Measurements from ENCODE around the gene LRCH4. TPM values are rescaled to one million over a fixed set of nuclear protein-coding genes. Genes with fewer than 3 reads are reported as not detected.

Gene LRCH4
- total and polyA plus RNA-seq, 9 donors, result 8.9 to 35.5 (median 25.2) TPM

DNA sequence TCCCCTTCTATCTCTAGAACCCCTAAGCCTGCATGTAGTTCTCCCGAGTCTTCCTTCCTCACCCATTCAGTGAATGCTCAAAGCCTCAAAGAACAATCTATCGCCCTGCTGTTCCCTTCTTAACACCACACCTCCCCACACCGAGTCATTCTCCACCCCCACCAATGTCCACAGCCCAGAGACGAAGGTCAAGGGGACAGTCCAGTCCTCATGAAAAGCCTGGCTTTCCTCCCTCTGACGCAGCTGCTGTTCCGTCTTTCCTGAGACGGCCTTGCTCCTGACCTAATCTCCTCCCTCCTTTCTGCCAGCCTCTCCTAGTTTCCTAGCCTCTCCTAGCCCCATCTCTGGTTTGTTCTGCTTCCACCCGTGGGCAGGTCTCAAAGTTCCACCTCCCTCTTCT is 35.6 kb upstream of the LRCH4 start:
- 60% methylated on average over 8 of the region's 8 CpGs for WGBS (ENCODE audit: insufficient coverage)
- Histone ChIP-seq H3K9me3 (replicated peaks; ENCODE audit: control insufficient read depth, low read depth, low read length) (no peaks in the 10 kb centered on the region), H3K36me3 (ENCODE audit: control insufficient read depth, insufficient read depth, low read length) (peaks cover 11% of the 10 kb centered on the region), H3K4me3 (ENCODE audit: low read length) (no peak overlapping the region), H3K27ac (ENCODE audit: low read length) (no peak overlapping the region), H3K4me1 (ENCODE audit: control insufficient read depth, insufficient read depth, low read length) (peaks cover 6% of the 10 kb centered on the region), H3K27me3 (ENCODE audit: control insufficient read depth, insufficient read depth, low read length) (no peaks in the 10 kb centered on the region)
- DNase-seq, result no peak

DNA sequence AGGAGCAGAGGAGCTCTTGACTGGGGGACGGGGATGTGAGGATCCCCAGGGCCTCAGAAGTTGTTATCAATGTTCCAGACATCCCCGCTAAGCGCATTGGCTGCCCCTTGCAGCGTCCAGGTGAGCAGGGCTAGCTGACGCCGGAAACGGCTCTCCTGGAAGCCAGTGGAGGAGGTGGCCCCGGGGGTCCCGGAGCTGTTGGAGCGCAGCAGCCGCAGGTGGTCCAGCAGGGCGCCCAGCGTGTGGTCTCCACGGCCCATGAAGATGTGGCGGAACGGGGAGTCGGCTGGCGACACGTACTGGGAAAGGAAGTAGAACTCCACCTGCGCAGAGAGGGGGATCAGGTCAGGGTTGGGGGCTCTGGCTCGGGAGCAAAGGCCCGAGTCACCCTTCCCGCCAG is 34.9 kb upstream of the LRCH4 start:
- 90% methylated on average over 13 of the region's 23 CpGs for WGBS (ENCODE audit: insufficient coverage)
- H3K27ac ChIP-seq (ENCODE audit: low read length), result no peak overlapping the region
- H3K4me1 ChIP-seq (ENCODE audit: control insufficient read depth, insufficient read depth, low read length), result no peaks in the 10 kb centered on the region
- H3K4me3 ChIP-seq (ENCODE audit: low read length), result no peak overlapping the region
- no peaks in the 10 kb centered on the region for H3K9me3 ChIP-seq (replicated peaks; ENCODE audit: control insufficient read depth, low read depth, low read length)
- H3K27me3 ChIP-seq (ENCODE audit: control insufficient read depth, insufficient read depth, low read length), result no peaks in the 10 kb centered on the region
- DNase-seq, result no peak
- H3K36me3 ChIP-seq (ENCODE audit: control insufficient read depth, insufficient read depth, low read length), result peaks cover 11% of the 10 kb centered on the region

DNA sequence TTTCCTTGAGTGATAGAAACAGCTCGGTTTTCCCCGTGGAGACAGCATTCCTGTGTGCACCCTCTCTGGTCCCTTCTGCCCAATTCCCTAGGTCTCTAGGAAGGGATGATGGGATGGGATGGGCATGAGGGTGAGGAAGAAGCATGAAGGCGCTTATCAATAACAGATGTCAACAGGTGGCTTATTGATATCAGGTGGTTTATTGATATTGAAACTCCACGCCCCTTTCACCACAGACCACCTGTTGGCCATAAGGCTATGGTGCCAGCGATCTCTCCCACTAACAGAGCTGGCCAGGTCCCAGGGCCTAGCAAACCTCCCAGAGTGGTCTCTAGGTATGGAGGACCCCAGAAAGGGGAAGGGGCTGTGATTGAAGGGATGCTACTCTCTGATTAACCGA is 34.3 kb upstream of the LRCH4 start:
- no peak overlapping the region for H3K27ac ChIP-seq (ENCODE audit: low read length)
- H3K27me3 ChIP-seq (ENCODE audit: control insufficient read depth, insufficient read depth, low read length), result no peaks in the 10 kb centered on the region
- H3K4me1 ChIP-seq (ENCODE audit: control insufficient read depth, insufficient read depth, low read length), result no peaks in the 10 kb centered on the region
- H3K4me3 ChIP-seq (ENCODE audit: low read length), result no peak overlapping the region
- no peaks in the 10 kb centered on the region for H3K9me3 ChIP-seq (replicated peaks; ENCODE audit: control insufficient read depth, low read depth, low read length)
- peaks cover 15% of the 10 kb centered on the region for H3K36me3 ChIP-seq (ENCODE audit: control insufficient read depth, insufficient read depth, low read length)
- 93% methylated on average over 3 of the region's 6 CpGs for WGBS (ENCODE audit: insufficient coverage)
- DNase-seq, result no peak

DNA sequence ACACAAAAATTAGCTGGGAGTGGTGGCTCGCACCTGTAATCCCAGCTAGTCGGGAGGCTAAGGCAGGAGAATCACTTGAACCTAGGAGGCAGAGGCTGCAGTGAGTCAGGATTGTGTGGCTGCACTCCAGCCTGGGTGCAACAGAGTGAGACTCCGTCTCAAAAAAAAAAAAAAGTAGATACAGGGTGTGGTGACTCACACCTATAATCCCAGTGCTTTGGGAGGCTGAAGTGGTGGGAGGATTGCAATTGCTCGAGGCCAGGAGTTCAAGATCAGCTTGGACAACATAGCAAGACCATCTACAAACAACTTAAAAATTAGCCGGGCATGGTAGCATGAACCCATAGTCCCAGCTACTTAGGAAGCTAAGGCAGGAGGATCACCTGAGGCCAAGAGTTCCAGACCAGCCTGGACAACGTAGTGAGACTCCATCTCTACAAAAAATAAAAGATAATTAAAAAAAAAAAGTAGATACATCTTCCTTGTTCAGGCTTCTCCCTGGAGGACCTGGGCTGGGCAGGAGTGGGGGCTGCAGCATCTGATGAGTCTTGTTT is 28.5 kb upstream of the LRCH4 start:
- H3K27ac ChIP-seq (ENCODE audit: low read length), result no peak overlapping the region
- no peaks in the 10 kb centered on the region for H3K27me3 ChIP-seq (ENCODE audit: control insufficient read depth, insufficient read depth, low read length)
- WGBS (ENCODE audit: insufficient coverage), result 100% methylated on average over 1 of the region's 6 CpGs
- H3K4me3 ChIP-seq (ENCODE audit: low read length), result no peak overlapping the region
- peaks cover 9% of the 10 kb centered on the region for H3K36me3 ChIP-seq (ENCODE audit: control insufficient read depth, insufficient read depth, low read length)
- peaks cover 10% of the 10 kb centered on the region for H3K4me1 ChIP-seq (ENCODE audit: control insufficient read depth, insufficient read depth, low read length)
- no peak for DNase-seq
- H3K9me3 ChIP-seq (replicated peaks; ENCODE audit: control insufficient read depth, low read depth, low read length), result no peaks in the 10 kb centered on the region

DNA sequence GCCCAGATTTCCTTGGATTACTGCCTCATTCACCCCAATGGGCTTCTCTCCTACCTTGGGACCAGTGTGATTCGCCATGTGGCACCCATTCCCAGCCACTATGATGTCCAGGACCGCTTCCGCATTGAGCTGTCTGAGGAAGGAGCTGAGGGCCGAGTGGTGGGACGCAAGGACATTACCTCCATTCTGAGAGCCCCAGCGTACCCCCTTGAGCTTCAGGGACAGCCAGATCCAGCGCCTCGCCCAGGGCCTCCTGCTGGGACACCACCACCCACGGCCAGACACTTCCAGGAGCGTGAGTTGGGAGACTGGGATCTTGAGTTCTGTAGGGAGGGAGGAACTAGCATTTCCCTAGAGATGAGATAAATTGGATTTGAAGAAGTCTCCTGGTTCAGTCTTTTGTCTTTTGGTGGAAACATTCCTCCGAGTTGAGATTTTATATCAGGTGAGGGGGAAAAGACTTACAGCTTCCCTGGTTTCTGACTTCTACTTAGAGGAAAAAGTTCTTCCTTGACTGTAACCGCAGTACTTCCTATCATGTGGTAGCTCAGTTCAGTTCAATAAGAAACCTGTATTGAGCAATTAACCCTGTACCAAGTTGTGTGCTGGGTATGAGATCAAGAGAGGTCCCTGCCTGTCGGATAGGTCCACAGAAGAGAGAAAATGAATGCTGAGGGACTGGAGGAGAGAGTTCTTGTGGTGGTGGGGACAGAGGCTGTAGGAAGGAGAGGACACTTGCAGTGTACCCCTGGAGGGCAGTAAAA is 27.7 kb upstream of the LRCH4 start:
- no peak for DNase-seq
- 97% methylated on average over 5 of the region's 13 CpGs for WGBS (ENCODE audit: insufficient coverage)
- Histone ChIP-seq H3K27me3 (ENCODE audit: control insufficient read depth, insufficient read depth, low read length) (no peaks in the 10 kb centered on the region), H3K27ac (ENCODE audit: low read length) (no peak overlapping the region), H3K4me3 (ENCODE audit: low read length) (no peak overlapping the region), H3K9me3 (replicated peaks; ENCODE audit: control insufficient read depth, low read depth, low read length) (no peaks in the 10 kb centered on the region), H3K4me1 (ENCODE audit: control insufficient read depth, insufficient read depth, low read length) (peaks cover 10% of the 10 kb centered on the region), H3K36me3 (ENCODE audit: control insufficient read depth, insufficient read depth, low read length) (peaks cover 9% of the 10 kb centered on the region)

DNA sequence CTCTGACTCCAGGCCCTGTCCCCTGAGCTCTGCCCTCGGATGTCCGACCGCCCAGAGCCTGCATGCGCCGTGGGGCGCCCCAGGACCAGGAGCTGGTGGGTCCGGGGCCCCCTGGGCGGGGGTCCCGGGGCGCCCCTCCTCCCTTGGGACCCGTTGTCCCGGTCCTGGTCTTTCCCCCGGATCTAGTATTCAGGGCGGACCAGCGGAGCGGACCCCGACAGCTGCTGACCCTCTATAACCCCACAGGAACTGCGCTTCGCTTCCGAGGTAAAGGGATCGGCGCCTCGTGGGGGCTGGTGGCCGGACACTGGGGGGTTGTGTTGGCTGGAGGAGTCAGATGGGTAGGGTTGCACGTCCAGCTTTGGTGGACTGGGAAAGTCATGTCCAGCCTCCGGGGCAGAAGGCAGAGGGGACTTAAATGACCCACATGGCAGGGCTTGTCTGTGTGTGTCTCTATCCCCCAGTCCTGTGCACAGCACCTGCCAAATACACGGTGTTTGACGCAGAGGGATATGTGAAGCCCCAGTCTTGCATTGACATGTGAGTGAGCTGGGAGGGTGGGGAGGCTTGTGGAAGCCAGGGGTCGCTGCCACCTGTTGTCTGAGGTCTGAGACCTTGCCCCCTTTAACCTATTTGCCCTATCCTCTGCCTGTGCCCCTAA is 26.9 kb upstream of the LRCH4 start:
- 1% methylated on average over 15 of the region's 29 CpGs for WGBS (ENCODE audit: insufficient coverage)
- H3K36me3 ChIP-seq (ENCODE audit: control insufficient read depth, insufficient read depth, low read length), result peaks cover 9% of the 10 kb centered on the region
- DNase-seq, result peak; percentile 51
- no peaks in the 10 kb centered on the region for H3K27me3 ChIP-seq (ENCODE audit: control insufficient read depth, insufficient read depth, low read length)
- peak overlapping the region; percentile 52 for H3K27ac ChIP-seq (ENCODE audit: low read length)
- H3K9me3 ChIP-seq (replicated peaks; ENCODE audit: control insufficient read depth, low read depth, low read length), result no peaks in the 10 kb centered on the region
- peaks cover 10% of the 10 kb centered on the region for H3K4me1 ChIP-seq (ENCODE audit: control insufficient read depth, insufficient read depth, low read length)
- H3K4me3 ChIP-seq (ENCODE audit: low read length), result peak overlapping the region; percentile 88

DNA sequence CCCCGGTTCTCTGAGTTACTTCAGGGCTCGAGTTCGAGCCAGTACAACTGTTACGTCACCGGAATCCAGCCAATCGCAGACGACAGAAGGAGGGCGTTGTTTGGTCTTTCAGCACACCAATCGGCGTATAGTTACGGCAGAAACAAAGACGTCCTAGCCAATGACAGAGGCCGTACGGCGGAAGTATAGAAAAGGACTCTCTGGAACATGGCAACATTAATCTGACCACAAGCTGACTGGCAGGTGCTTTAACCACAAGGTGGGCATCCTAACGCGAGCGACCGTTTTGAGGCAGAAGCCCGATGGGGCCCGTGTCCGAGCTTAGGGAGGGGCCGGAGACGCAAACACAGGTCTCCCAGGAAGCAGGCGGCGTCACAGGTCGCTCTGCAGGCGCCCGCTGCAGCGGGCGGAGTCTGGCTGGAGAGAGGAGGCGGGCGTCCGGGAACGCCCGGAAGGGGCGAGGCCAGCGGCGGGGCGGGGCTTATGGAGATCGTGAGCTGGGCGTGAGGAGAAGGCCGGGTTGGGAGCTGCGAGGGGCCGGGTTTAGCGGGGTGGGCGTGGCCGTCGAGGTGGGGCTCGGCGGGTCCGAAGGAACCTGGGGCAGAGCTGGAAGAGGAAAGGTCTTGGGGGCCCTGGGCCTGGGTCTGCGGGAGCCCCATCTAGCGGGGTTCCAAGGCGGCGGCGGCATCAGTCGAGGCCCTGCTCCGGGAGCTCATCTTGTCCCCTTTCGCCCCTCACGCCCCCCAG is 26.2 kb upstream of the LRCH4 start, which contains the start of gene MOSPD3:
MOSPD3 (plus strand) TSS at position 558 of the 747 bp plus-strand sequence. CDS start 252 bp downstream, outside the sequence.
- H3K27me3 ChIP-seq (ENCODE audit: control insufficient read depth, insufficient read depth, low read length), result no peaks in the 10 kb centered on the region
- peak; percentile 100 for DNase-seq
- H3K36me3 ChIP-seq (ENCODE audit: control insufficient read depth, insufficient read depth, low read length), result peaks cover 12% of the 10 kb centered on the region
- peak within 1 kb of the TSS; percentile 94 for H3K27ac ChIP-seq (ENCODE audit: low read length)
- H3K4me1 ChIP-seq (ENCODE audit: control insufficient read depth, insufficient read depth, low read length), result peaks cover 10% of the 10 kb centered on the region
- H3K4me3 ChIP-seq (ENCODE audit: low read length), result peak within 1 kb of the TSS; percentile 88
- under 1% methylated on average over 61 of the region's 61 CpGs for WGBS (ENCODE audit: insufficient coverage)
- H3K9me3 ChIP-seq (replicated peaks; ENCODE audit: control insufficient read depth, low read depth, low read length), result no peaks in the 10 kb centered on the region

DNA sequence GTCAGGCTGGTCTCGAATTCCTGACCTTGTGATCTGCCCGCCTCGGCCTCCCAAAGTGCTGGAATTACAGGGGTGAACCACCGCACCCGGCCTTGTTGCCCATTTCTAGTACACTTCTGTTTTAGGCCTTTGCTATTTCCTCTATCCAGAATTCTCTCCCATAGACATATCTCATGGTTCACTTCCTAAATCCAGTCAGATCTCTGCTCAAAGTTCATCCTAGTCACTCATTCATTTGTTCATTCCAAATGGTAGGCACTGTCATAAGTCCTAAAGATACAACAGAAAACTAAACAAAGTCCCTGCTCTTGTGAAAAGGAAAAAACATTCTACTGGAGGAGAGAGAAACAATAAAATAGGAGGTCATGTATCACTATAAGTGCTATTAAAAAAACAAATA is 24.0 kb upstream of the LRCH4 start:
- H3K4me3 ChIP-seq (ENCODE audit: low read length), result no peak overlapping the region
- H3K36me3 ChIP-seq (ENCODE audit: control insufficient read depth, insufficient read depth, low read length), result peaks cover 18% of the 10 kb centered on the region
- peaks cover 22% of the 10 kb centered on the region for H3K4me1 ChIP-seq (ENCODE audit: control insufficient read depth, insufficient read depth, low read length)
- peaks cover 14% of the 10 kb centered on the region for H3K27me3 ChIP-seq (ENCODE audit: control insufficient read depth, insufficient read depth, low read length)
- 95% methylated on average over 5 of the region's 5 CpGs for WGBS (ENCODE audit: insufficient coverage)
- no peak for DNase-seq
- no peak overlapping the region for H3K27ac ChIP-seq (ENCODE audit: low read length)
- H3K9me3 ChIP-seq (replicated peaks; ENCODE audit: control insufficient read depth, low read depth, low read length), result no peaks in the 10 kb centered on the region

DNA sequence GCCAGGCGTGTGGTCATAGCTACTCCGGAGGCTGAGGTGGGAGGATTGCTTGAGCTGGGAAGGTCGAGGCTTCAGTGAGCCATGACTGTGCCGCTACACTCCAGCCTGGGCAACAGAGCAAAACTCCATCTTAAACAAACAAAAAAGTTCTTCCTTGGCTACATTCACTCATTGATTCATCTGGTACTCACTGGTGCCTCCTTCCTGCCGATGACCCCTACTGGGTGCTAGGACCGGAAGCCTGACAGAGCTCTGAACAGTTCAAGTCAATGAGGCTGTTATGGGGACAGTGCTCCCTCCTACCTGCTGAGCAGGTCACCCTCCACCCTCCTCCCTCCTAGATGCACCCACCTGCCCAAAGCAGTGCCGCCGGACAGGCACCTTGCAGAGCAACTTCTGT is 21.2 kb upstream of the LRCH4 start:
- WGBS (ENCODE audit: insufficient coverage), result 88% methylated on average over 4 of the region's 8 CpGs
- Histone ChIP-seq H3K9me3 (replicated peaks; ENCODE audit: control insufficient read depth, low read depth, low read length) (no peaks in the 10 kb centered on the region), H3K27me3 (ENCODE audit: control insufficient read depth, insufficient read depth, low read length) (peaks cover 19% of the 10 kb centered on the region), H3K4me1 (ENCODE audit: control insufficient read depth, insufficient read depth, low read length) (peaks cover 30% of the 10 kb centered on the region), H3K27ac (ENCODE audit: low read length) (no peak overlapping the region), H3K36me3 (ENCODE audit: control insufficient read depth, insufficient read depth, low read length) (peaks cover 13% of the 10 kb centered on the region), H3K4me3 (ENCODE audit: low read length) (no peak overlapping the region)
- no peak for DNase-seq

DNA sequence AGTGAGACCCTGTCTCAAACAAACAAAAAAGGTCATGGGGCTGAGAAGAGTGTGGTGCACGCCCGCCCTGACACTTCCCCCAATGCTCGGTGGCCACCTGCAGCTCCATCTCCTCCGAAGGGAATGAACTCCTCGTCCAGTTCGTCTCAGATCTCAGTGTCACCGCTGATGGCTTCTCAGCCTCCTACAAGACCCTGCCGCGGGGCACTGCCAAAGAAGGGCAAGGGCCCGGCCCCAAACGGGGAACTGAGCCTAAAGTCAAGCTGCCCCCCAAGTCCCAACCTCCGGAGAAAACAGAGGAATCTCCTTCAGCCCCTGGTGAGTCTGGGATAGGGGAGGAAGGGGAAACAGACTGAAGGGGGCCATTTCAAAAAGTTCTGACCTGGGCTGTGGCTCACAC is 20.4 kb upstream of the LRCH4 start:
- Histone ChIP-seq H3K36me3 (ENCODE audit: control insufficient read depth, insufficient read depth, low read length) (peaks cover 13% of the 10 kb centered on the region), H3K27ac (ENCODE audit: low read length) (no peak overlapping the region), H3K9me3 (replicated peaks; ENCODE audit: control insufficient read depth, low read depth, low read length) (no peaks in the 10 kb centered on the region), H3K4me3 (ENCODE audit: low read length) (no peak overlapping the region), H3K4me1 (ENCODE audit: control insufficient read depth, insufficient read depth, low read length) (peaks cover 34% of the 10 kb centered on the region), H3K27me3 (ENCODE audit: control insufficient read depth, insufficient read depth, low read length) (peaks cover 19% of the 10 kb centered on the region)
- no peak for DNase-seq
- 88% methylated on average over 6 of the region's 12 CpGs for WGBS (ENCODE audit: insufficient coverage)
